Measurements from ENCODE around the gene SLC2A2.

SLC2A2 gene

DNA sequence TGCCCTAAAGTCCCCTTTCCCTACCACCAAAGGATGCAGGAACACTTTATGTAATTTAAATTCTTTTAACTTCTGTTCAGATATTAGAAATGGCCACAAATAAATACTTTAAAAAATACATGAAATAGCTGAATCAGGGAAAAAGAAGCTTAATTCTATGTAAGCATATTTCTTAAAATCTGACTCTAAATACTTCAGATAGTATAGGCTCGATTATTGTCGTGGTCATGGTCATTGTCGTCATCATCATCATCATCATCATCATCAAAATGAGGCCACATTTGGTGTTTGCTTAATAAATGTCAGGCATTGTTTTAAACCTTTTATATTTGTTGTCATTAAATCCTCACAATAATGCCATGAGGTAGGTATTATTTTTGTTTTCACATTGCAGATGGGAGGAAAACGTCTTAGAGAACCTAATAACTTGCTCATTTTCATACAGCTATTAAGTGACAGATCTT is 14.6 kb downstream of the SLC2A2 start:
- DNase-seq (ENCODE audit: extremely low read depth, insufficient read length) = no peak
- no peaks in the 10 kb centered on the region for H3K27me3 ChIP-seq (replicated peaks; ENCODE audit: control insufficient read depth, insufficient read depth, low read length)
- H3K36me3 ChIP-seq (ENCODE audit: control insufficient read depth, insufficient read depth, low read length) = no peaks in the 10 kb centered on the region
- no peak overlapping the region for H3K4me3 ChIP-seq (replicated peaks; ENCODE audit: low read depth, low read length)
- TF ChIP-seq, protein P1, sequence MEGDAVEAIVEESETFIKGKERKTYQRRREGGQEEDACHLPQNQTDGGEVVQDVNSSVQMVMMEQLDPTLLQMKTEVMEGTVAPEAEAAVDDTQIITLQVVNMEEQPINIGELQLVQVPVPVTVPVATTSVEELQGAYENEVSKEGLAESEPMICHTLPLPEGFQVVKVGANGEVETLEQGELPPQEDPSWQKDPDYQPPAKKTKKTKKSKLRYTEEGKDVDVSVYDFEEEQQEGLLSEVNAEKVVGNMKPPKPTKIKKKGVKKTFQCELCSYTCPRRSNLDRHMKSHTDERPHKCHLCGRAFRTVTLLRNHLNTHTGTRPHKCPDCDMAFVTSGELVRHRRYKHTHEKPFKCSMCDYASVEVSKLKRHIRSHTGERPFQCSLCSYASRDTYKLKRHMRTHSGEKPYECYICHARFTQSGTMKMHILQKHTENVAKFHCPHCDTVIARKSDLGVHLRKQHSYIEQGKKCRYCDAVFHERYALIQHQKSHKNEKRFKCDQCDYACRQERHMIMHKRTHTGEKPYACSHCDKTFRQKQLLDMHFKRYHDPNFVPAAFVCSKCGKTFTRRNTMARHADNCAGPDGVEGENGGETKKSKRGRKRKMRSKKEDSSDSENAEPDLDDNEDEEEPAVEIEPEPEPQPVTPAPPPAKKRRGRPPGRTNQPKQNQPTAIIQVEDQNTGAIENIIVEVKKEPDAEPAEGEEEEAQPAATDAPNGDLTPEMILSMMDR (IDR thresholded peaks at IDR 0.05; ENCODE audit: insufficient read depth, low read length, poor library complexity, severe bottlenecking) = no peak

DNA sequence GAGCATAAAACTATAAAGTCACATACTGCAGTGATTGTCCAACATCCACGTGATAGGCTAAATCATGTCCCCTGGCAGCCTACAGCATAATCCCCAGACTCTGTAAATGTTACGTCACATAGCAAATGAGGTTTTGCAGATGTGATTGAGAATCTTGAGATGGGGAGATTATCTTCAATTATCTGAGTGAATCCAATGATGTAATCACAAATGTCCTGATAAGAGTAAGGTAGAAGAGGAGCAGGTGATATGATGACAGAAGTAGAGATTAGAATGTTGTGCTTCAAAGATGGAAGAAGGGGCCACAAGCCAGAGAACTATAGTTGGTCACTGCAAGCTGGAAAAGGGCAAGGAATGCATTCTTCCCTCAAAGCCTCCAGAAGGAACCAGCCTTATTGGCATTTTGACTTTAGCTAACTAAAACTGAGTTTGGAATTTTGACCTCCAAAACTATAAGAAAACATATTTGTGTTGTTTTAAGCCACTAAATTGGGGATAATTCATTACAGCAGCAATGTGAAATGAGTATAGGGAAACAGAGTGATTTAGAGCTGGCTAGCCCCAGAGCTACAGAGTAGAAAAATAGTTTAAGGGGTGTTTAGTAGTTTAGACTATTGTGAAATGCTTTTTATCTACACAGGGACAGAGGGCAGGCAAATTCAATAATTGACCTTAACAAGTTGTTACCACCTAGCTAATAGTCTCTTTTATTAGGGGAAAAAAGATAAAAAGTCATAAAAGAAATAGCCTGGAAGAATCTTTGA is 15.2 kb downstream of the SLC2A2 start:
- no peak overlapping the region for H3K4me3 ChIP-seq (replicated peaks; ENCODE audit: low read depth, low read length)
- H3K36me3 ChIP-seq (ENCODE audit: control insufficient read depth, insufficient read depth, low read length) = no peaks in the 10 kb centered on the region
- TF ChIP-seq, protein P1 (IDR thresholded peaks at IDR 0.05; ENCODE audit: insufficient read depth, low read length, poor library complexity, severe bottlenecking) = no peak
- DNase-seq (ENCODE audit: extremely low read depth, insufficient read length) = no peak
- no peaks in the 10 kb centered on the region for H3K27me3 ChIP-seq (replicated peaks; ENCODE audit: control insufficient read depth, insufficient read depth, low read length)

DNA sequence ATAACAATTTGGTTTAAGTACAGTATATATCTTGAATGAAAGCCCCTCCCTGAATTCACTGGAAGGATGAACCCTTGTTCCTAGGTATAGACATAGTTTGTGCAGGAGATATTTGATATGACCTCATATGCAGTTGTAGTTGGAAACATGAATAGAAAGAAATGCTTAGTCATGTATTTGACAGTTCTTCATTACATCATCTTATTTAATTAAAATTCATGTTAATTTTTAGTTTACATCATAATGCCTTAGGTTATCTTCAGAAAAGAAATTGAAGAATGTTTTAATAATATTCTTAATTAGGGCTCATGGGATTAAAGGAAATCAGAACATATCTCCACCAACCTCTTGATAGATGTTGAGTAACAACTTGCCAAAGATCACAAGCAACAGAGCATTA is 19.2 kb downstream of the SLC2A2 start:
- no peak for DNase-seq (ENCODE audit: extremely low read depth, insufficient read length)

DNA sequence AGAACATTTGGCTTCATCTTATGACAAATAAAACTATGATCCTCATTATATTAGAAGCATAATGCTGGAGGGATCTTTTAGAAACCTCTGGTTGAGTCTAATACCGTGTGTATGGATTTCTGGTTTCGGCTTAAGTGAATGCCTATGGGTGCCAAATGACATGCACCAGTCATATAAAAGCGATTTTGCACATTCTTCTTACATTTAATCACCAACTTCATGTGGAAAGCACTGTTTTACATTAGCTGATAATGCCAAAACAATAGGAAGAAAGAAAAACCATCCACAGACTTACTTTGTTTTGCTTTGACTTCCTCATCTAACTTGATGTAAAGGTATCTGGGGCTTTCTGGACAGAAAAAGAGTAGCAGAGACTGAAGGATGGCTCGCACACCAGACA is 20.9 kb downstream of the SLC2A2 start:
- Histone ChIP-seq H3K27me3 (replicated peaks; ENCODE audit: control insufficient read depth, insufficient read depth, low read length) (no peaks in the 10 kb centered on the region), H3K36me3 (ENCODE audit: control insufficient read depth, insufficient read depth, low read length) (no peaks in the 10 kb centered on the region), H3K4me3 (replicated peaks; ENCODE audit: low read depth, low read length) (no peak overlapping the region)
- TF ChIP-seq, protein P1 (IDR thresholded peaks at IDR 0.05; ENCODE audit: insufficient read depth, low read length, poor library complexity, severe bottlenecking) = no peak
- no peak for DNase-seq (ENCODE audit: extremely low read depth, insufficient read length)

More for the DNA sequence above, 19.2 kb downstream of the SLC2A2 start:
- Histone ChIP-seq H3K27me3 (replicated peaks; ENCODE audit: control insufficient read depth, insufficient read depth, low read length) (no peaks in the 10 kb centered on the region), H3K36me3 (ENCODE audit: control insufficient read depth, insufficient read depth, low read length) (no peaks in the 10 kb centered on the region), H3K4me3 (replicated peaks; ENCODE audit: low read depth, low read length) (no peak overlapping the region)
- TF ChIP-seq, protein P1 (IDR thresholded peaks at IDR 0.05; ENCODE audit: insufficient read depth, low read length, poor library complexity, severe bottlenecking) = no peak

DNA sequence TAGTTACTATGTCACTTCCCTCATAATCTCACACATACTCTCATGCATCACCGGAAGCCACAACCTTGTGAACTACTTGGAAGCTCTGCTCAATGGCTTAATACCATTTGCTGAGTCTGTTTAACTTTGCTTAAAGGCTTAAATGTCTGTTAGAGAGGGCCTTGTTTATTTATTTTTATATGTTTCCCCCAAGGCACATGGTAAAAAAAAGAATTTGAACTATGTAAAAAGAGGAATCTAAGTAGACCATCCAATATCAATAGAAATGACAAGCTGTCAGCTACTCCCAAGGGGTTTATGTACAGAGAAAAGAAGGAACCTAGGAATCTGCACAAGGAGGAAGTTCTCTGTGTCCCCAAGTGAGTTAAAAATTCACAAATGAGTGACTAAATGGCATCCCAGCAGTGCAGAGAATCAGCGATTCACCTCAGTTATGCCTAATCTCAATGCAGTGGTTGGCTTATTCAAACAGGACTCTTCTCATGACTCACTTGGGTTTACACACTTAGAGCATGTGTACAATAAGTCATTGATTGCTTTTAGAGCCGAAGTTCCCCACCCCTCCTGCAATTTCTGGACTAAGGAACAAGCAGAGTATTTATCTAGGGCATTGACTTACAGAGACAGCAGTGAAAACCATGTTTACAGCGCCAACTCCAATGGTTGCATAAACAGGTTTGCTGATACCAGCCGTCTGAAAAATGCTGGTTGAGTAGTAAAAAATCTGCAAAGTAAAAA is 24.4 kb downstream of the SLC2A2 start:
- H3K36me3 ChIP-seq (ENCODE audit: control insufficient read depth, insufficient read depth, low read length) = no peaks in the 10 kb centered on the region

More for the DNA sequence above, 24.4 kb downstream of the SLC2A2 start:
- no peak for DNase-seq (ENCODE audit: extremely low read depth, insufficient read length)
- H3K4me3 ChIP-seq (replicated peaks; ENCODE audit: low read depth, low read length) = no peak overlapping the region
- TF ChIP-seq, protein P1 (IDR thresholded peaks at IDR 0.05; ENCODE audit: insufficient read depth, low read length, poor library complexity, severe bottlenecking) = no peak
- H3K27me3 ChIP-seq (replicated peaks; ENCODE audit: control insufficient read depth, insufficient read depth, low read length) = no peaks in the 10 kb centered on the region

Data from GM06990 (cell line).